Type B pancreatic cell (in vitro differentiated cells): ENCODE data around the gene MUC6. TPM values are rescaled to one million over a fixed set of nuclear protein-coding genes. Genes with fewer than 3 reads are reported as not detected.

Experiments
- DNase-seq: peaks from one replicate; pipeline ENCODE4 v3.0.0; 2021; ENCODE audit warnings: mixed read lengths; ENCODE audit not compliant: unreplicated experiment; ENCODE audit errors: extremely low spot score
- H3K27ac Mint-ChIP-seq: 2 replicates; pipeline ENCODE4 v1.8.0; 2021; ENCODE audit warnings: mild to moderate bottlenecking, mixed read lengths
- H3K27me3 Mint-ChIP-seq: 2 replicates; pipeline ENCODE4 v1.8.0; 2021; ENCODE audit warnings: mixed read lengths
- H3K36me3 Mint-ChIP-seq: 2 replicates; pipeline ENCODE4 v1.8.0; 2021; ENCODE audit warnings: mixed read lengths
- H3K4me1 Mint-ChIP-seq: one replicate; pipeline ENCODE4 v1.8.0; 2021; ENCODE audit warnings: mixed read lengths; ENCODE audit not compliant: unreplicated experiment
- H3K4me3 Mint-ChIP-seq: 2 replicates; pipeline ENCODE4 v1.8.0; 2021; ENCODE audit warnings: mild to moderate bottlenecking, mixed read lengths
- H3K9me3 Mint-ChIP-seq: 2 replicates; pipeline ENCODE4 v1.8.0; 2021; ENCODE audit warnings: mixed read lengths
- CTCF ChIP-seq: fragments of 200-600 bp; sonication (generic); conservative IDR thresholded peaks from 2 replicates; pipeline ENCODE4 v1.5.0; 2021; ENCODE audit warnings: antibody characterized with exemption, mild to moderate bottlenecking
- total RNA-seq: library from RNA; stranded (reverse); gene quantifications from 2 replicates; pipeline ENCODE4 v1.2.1, GENCODE V29; 2021; ENCODE audit warnings: low replicate concordance

The MUC6 gene
- total RNA-seq, 1 donor from 2014 or later: 0.46 TPM

GRCh38 chr11:971092-971690, 65.3 kb downstream of the MUC6 start:
- peaks cover 18% of the 10 kb centered on the region for H3K36me3 Mint-ChIP-seq
- H3K9me3 Mint-ChIP-seq: no peaks in the 10 kb centered on the region
- no peak overlapping the region for H3K27ac Mint-ChIP-seq
- no peak for DNase-seq
- no peak for TF ChIP-seq CTCF
- H3K4me3 Mint-ChIP-seq: no peak overlapping the region
- H3K27me3 Mint-ChIP-seq: no peaks in the 10 kb centered on the region
- H3K4me1 Mint-ChIP-seq: peaks cover 7% of the 10 kb centered on the region

DNA sequence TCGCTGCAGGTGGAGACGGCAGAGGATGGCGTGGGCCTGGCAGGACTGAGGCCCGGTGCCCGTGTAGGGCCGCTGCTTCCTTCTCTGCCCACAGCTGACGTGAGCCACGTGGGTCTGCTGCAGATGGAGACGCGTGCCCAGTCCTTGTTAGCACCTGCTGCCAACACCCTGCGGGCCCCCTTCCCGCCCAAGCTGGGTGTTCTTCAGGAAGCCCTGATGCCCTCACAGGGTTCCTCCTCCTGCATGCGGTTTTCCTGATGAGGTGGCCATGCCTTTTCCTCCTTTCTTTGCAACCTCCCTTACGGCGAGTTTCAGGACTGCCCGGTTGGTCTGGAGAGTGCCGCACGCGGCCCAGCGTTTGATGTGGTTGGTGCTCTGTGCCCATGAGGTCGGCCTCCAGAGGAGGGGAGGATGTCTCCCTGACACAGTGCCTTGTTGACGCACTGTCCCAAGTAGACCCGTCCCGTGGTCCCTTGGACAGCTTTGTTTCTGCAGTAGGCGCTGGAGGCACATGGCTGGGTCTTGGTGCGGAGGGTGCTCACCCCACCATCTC, 66.1 kb downstream of the MUC6 start:
- TF ChIP-seq CTCF: no peak
- Mint-ChIP-seq H3K4me1 (no peaks in the 10 kb centered on the region), H3K36me3 (peaks cover 15% of the 10 kb centered on the region), H3K27ac (no peak overlapping the region), H3K27me3 (no peaks in the 10 kb centered on the region), H3K4me3 (no peak overlapping the region), H3K9me3 (no peaks in the 10 kb centered on the region)
- DNase-seq: no peak

DNA sequence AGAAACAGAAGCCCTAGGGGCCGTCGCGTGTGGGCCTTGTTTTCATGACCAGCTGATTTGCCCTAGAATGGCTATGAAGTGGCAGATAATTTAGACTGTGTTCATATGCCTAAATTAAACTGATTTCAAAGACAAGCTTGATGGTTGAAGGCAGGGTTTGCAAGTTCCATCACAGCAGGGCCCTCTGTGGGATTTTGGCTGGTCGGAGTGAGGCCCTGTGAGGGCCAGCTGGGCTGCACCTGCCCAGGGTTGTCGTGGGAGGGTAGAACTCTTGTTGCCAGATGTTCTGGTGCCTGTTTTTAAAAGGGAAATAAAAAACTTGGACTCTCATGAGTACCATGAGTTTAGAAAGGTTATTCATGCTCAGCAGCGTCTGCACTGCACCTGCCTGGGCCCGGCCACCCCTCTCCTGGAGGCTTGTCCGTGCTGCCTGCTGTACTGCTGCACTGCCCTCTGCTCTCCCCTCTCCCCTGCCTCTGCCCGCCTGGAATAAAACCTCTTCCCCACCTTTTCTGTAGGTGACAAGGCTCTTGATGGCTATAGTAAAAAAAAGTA, 66.8 kb downstream of the MUC6 start:
- H3K27me3 Mint-ChIP-seq: no peaks in the 10 kb centered on the region
- H3K9me3 Mint-ChIP-seq: no peaks in the 10 kb centered on the region
- peaks cover 14% of the 10 kb centered on the region for H3K36me3 Mint-ChIP-seq
- H3K27ac Mint-ChIP-seq: no peak overlapping the region
- no peak for DNase-seq
- H3K4me3 Mint-ChIP-seq: no peak overlapping the region
- TF ChIP-seq CTCF: no peak
- H3K4me1 Mint-ChIP-seq: no peaks in the 10 kb centered on the region

- H3K27me3 Mint-ChIP-seq: no peaks in the 10 kb centered on the region
- no peak for TF ChIP-seq CTCF
- no peaks in the 10 kb centered on the region for H3K9me3 Mint-ChIP-seq
- H3K36me3 Mint-ChIP-seq: peaks cover 22% of the 10 kb centered on the region
- H3K4me1 Mint-ChIP-seq: no peaks in the 10 kb centered on the region
- no peak overlapping the region for H3K4me3 Mint-ChIP-seq
- no peak for DNase-seq
- no peak overlapping the region for H3K27ac Mint-ChIP-seq
Measured at GRCh38 chr11:968822-969221, 67.7 kb downstream of the MUC6 start.

DNA sequence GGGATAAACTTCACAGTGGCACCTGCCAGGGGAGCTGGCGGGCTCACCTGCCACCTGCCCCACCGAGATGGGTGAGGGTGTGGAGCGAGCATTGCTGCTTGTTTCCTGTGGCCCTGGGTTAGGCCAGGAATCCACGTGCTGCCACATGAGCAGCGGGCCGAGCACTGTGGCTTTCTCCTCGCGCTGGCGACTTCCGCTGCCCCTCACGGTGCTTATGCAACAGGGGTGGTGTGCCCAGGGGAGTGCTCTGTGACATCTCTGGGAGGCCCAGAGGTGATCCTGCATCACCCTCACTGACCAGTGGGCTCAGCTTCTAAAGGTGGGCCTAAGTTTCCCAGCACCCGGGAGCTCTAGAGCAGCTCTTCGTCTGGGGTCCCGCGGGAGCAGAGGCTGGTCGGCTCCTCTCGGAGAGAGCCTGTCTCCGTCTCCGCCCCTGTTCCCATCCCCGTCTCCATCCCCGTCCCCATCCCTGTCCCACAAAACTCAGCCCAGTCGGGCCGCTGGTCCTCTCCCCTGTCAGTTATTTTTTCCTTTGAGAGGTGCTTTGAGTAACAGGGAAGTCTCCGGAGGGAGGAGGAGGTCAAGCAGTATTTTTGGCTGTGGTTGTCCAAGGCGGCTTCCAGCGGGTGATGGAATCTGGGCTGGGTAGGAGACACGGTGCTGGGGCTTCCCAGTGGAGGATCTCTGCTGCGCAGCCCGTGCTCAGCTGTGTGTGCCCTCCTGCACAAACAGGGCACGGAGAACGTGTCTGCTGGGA, 68.3 kb downstream of the MUC6 start:
- Mint-ChIP-seq H3K9me3 (no peaks in the 10 kb centered on the region), H3K36me3 (peaks cover 23% of the 10 kb centered on the region), H3K4me1 (no peaks in the 10 kb centered on the region), H3K27ac (no peak overlapping the region), H3K27me3 (no peaks in the 10 kb centered on the region), H3K4me3 (no peak overlapping the region)
- no peak for DNase-seq
- no peak for TF ChIP-seq CTCF
